Right lobe of liver (tissue), 4 donors: ENCODE data around the gene FAM50A.
"Not testable (repeated sequence)": the region's sequence is repeated elsewhere in the genome, so short reads cannot be mapped to it uniquely, and the experiment has no call there.

Experiments used
- CTCF ChIP-seq, 4 donors: fragments of 200-600 bp in 3 of 4; fragments of 450-650 bp in 1 of 4; IDR thresholded peaks; one replicate each; pipeline versions ENCODE4 v1.5.1 to v1.8.0; 2016 to 2022; ENCODE audit warnings: antibody characterized with exemption in 4 of 4, mild to moderate bottlenecking in 2 of 4
- POLR2A ChIP-seq: fragments of 450-650 bp; IDR thresholded peaks from one replicate; pipeline ENCODE4 v1.6.1; 2017; ENCODE audit warnings: antibody characterized with exemption, mild to moderate bottlenecking
- donor health status: DM: no; HTN: no; CAD: no.
- donor health status: DM: no; HTN: no; CAD: no.
- donor health status: DM: no; HTN: yes; CAD: no.

- TF ChIP-seq CTCF (IDR thresholded peaks at IDR 0.05); POLR2A: not testable (repeated sequence)
These were observed 52.7 kb downstream of the FAM50A start for GRCh38 chrX:154496591-154497137.
